Esophagus squamous epithelium (tissue), 5 donors: ENCODE data around the gene LRIT2. TPM values are rescaled to one million over a fixed set of nuclear protein-coding genes. Genes with fewer than 3 reads are reported as not detected.

Source experiments
- DNase-seq: peaks from one replicate; lab custom pipeline; 2025; lab: John Stamatoyannopoulos, UW
- H3K27ac ChIP-seq, 4 donors: fragments of 200-600 bp; sonication (generic); one replicate each; pipeline ENCODE4 v1.5.1; 2016 to 2019; ENCODE audit warnings: mild to moderate bottlenecking in 1 of 4
- H3K27me3 ChIP-seq, 4 donors: fragments of 200-600 bp; sonication (generic); 1 replicate in 3 of 4; 2 replicates in 1 of 4; pipeline versions ENCODE4 v1.5.1 to v1.6.0; 2017 to 2021; ENCODE audit warnings: antibody characterized with exemption in 1 of 4
- H3K36me3 ChIP-seq, 3 donors: fragments of 200-600 bp; sonication (generic); one replicate each; pipeline ENCODE4 v1.5.1; 2016 to 2019
- H3K4me1 ChIP-seq, 3 donors: fragments of 200-600 bp; sonication (generic); one replicate each; pipeline ENCODE4 v1.5.1; 2017 to 2019
- H3K4me3 ChIP-seq, 4 donors: fragments of 200-600 bp; sonication (generic); 1 replicate in 3 of 4; 2 replicates in 1 of 4; pipeline ENCODE4 v1.5.1; 2016 to 2019; ENCODE audit warnings: mild to moderate bottlenecking in 2 of 4, moderate library complexity in 1 of 4
- H3K9me3 ChIP-seq, 3 donors: fragments of 200-600 bp; sonication (generic); one replicate each; pipeline ENCODE4 v1.5.1; 2016 to 2019
- POLR2A ChIP-seq, 4 donors: fragments of 450-650 bp; IDR thresholded peaks; one replicate each; pipeline ENCODE4 v1.6.1; 2017; ENCODE audit warnings: antibody characterized with exemption in 4 of 4, mild to moderate bottlenecking in 4 of 4, moderate library complexity in 3 of 4
- WGBS, 2 donors: methylation state at CpG; one replicate each; pipeline ENCODE4 v1.1.5; 2018; 5-methylcytosine and 5-hydroxymethylcytosine counted together
- intact Hi-C: fragments of 100-400 bp; cut with DNase I; formaldehyde crosslinking; loops from one replicate; pipeline ENCODE4 v1.15.0; 2022
- total RNA-seq, 4 donors: library from RNA; depleted of rRNA; stranded (reverse); fragments of >200 nt; gene quantifications; one replicate each; pipeline ENCODE4 v1.1.0, GENCODE V29; 2016
- TF ChIP-seq, protein P1 (sequence below), 6 experiments: fragments of 450-650 bp in 4 of 6; fragments of 200-600 bp in 2 of 6; sonication (generic) in 2 of 6; IDR thresholded peaks; one replicate each; pipeline ENCODE4 v1.5.1; 2016 to 2019; ENCODE audit warnings: antibody characterized with exemption in 6 of 6, mild to moderate bottlenecking in 4 of 6, moderate library complexity in 4 of 6
- donor health status: DM: yes; HTN: yes; CAD: no.

Gene LRIT2, protein sequence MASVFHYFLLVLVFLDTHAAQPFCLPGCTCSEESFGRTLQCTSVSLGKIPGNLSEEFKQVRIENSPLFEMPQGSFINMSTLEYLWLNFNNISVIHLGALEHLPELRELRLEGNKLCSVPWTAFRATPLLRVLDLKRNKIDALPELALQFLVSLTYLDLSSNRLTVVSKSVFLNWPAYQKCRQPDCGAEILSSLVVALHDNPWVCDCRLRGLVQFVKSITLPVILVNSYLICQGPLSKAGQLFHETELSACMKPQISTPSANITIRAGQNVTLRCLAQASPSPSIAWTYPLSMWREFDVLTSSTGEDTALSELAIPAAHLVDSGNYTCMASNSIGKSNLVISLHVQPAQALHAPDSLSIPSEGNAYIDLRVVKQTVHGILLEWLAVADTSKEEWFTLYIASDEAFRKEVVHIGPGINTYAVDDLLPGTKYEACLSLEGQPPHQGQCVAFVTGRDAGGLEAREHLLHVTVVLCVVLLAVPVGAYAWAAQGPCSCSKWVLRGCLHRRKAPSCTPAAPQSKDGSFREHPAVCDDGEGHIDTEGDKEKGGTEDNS
- total RNA-seq, result not detected

DNA sequence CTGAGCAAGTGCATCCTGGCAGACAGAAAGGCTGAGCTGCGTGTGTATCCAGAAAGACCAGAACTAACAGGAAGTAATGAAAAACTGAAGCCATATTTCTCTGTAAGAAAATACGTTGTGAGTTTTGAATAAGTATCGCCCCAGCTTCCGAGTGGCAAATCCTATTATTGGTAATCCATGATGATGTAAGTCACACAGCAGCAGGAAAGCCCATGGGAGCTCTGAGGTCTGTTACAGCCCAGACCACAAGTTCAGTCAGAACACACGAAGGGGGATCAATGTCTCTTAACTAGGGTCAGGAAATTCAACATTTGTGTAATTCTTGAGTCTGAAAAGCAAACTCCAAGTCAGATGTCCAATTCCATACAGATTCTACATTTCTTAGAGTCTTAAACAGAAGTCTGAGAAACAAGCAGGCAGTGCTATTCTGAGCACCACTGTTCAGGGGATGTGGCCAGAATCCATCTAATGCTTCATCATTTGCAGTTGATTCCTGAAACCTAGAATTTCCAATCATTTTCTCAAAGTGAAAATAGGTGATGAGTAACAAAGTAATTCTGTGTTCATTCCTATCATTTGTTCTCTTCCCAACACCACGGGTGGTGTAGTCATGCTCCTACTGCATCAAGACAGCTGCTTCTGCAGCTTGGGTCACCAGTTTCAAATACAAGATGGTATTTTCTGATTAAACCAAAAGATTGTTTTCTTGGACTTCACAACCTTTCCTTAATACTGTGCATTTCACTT lies at the start of gene LRIT2:
TSS of gene LRIT2 (minus strand) at position 118 of the 747 bp plus-strand sequence. CDS start at position 94, 24 bp downstream.
- 63 to 65% methylated on average over 6 of the region's 6 CpGs for WGBS, 2 donors
- no peaks in the 10 kb centered on the region for H3K36me3 ChIP-seq
- DNase-seq, result no peak
- intact Hi-C loops, result no loop called here
- TF ChIP-seq, protein P1, sequence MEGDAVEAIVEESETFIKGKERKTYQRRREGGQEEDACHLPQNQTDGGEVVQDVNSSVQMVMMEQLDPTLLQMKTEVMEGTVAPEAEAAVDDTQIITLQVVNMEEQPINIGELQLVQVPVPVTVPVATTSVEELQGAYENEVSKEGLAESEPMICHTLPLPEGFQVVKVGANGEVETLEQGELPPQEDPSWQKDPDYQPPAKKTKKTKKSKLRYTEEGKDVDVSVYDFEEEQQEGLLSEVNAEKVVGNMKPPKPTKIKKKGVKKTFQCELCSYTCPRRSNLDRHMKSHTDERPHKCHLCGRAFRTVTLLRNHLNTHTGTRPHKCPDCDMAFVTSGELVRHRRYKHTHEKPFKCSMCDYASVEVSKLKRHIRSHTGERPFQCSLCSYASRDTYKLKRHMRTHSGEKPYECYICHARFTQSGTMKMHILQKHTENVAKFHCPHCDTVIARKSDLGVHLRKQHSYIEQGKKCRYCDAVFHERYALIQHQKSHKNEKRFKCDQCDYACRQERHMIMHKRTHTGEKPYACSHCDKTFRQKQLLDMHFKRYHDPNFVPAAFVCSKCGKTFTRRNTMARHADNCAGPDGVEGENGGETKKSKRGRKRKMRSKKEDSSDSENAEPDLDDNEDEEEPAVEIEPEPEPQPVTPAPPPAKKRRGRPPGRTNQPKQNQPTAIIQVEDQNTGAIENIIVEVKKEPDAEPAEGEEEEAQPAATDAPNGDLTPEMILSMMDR (IDR thresholded peaks at IDR 0.05), result no peak
- TF ChIP-seq POLR2A (IDR thresholded peaks at IDR 0.05), result no peak
- no peaks in the 10 kb centered on the region for H3K9me3 ChIP-seq
- no peaks in the 10 kb centered on the region for H3K4me1 ChIP-seq
- no peak within 1 kb of the TSS for H3K4me3 ChIP-seq
- no peak within 1 kb of the TSS for H3K27ac ChIP-seq
- H3K27me3 ChIP-seq, result peaks cover 0 to 23% (median 0%) of the 10 kb centered on the region in 4 donors

DNA sequence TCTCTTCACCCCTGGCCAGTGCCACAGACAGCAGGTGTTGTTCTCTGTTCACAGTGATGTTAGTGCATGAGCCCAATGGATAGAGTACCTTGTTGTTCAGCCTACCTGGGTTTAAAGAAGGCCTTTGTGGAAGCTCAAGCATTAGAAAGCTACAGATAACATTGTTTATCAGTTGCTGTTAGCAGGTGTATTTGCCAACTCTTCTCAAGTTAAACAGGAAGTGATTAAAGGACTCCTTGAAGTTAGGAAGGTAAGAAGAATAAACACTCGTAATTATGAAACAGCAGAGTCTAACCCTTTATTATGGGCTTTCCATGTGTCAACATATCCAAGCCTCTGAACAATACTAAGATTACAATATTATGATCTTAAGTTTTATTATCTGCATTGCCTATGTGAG lies 45.4 kb upstream of the LRIT2 start:
- H3K4me1 ChIP-seq, result no peaks in the 10 kb centered on the region
- no peak for DNase-seq
- H3K4me3 ChIP-seq, result no peak overlapping the region
- no peaks in the 10 kb centered on the region for H3K36me3 ChIP-seq
- 18 to 27% methylated on average over 1 of the region's 1 CpG for WGBS, 2 donors
- TF ChIP-seq, protein P1 (IDR thresholded peaks at IDR 0.05), result no peak
- TF ChIP-seq POLR2A (IDR thresholded peaks at IDR 0.05), result no peak
- intact Hi-C loops, result no loop called here
- H3K27ac ChIP-seq, result no peak overlapping the region
- H3K27me3 ChIP-seq, result peaks cover 0 to 40% (median 0%) of the 10 kb centered on the region in 4 donors
- H3K9me3 ChIP-seq, result no peaks in the 10 kb centered on the region

DNA sequence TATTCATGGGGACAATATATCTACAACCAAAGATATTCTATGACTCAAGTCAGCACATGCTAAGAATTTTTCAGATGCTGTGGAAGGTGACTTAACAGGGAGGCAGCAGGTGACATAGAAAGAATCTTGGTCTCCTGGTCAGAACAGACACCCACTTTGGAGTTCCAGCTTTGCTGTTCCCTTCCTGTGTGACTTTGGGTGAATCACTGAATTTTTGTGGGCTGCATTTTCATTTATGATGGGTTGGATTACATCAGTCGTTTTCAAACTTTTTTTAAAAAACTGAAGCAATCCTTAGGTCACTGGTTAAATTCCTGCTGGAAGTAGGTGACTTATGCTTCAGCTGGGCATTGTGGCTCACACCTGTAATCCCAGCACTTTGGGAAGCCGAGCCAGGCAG lies 44.4 kb upstream of the LRIT2 start:
- 37 to 45% methylated on average over 1 to 2 of the region's 2 CpGs for WGBS, 2 donors
- TF ChIP-seq, protein P1 (IDR thresholded peaks at IDR 0.05), result no peak
- TF ChIP-seq POLR2A (IDR thresholded peaks at IDR 0.05), result no peak

DNA sequence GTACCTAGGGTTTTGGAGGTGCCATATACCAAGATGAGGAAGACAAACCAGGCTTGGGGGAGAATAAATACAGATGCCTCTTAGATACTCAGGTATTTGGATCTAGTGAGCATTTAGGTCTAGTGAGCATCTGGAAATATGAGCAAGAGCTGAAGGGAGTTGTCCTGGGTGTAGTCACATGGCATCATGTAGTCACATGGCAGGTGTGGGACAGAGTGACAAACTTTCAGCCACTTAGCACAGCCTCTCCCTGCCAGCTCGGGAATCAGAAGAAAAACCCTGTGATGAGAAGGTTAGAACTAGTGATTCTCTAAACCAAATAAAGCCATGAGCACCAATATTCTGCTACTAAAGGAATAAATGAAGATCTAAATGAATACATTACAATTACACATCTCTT lies 43.8 kb upstream of the LRIT2 start:
- DNase-seq, result no peak
- Histone ChIP-seq H3K27ac (no peak overlapping the region), H3K4me3 (no peak overlapping the region), H3K36me3 (no peaks in the 10 kb centered on the region), H3K4me1 (no peaks in the 10 kb centered on the region), H3K9me3 (no peaks in the 10 kb centered on the region), H3K27me3 (peaks cover 0 to 35% (median 0%) of the 10 kb centered on the region in 4 donors)
- TF ChIP-seq, protein P1 (IDR thresholded peaks at IDR 0.05), result no peak
- TF ChIP-seq POLR2A (IDR thresholded peaks at IDR 0.05), result no peak
- intact Hi-C loops, result no loop called here
- 58 to 64% methylated on average over 1 of the region's 1 CpG for WGBS, 2 donors

More for the DNA sequence above, 44.4 kb upstream of the LRIT2 start:
- no peak overlapping the region for H3K4me3 ChIP-seq
- no peak overlapping the region for H3K27ac ChIP-seq
- H3K27me3 ChIP-seq, result peaks cover 0 to 34% (median 0%) of the 10 kb centered on the region in 4 donors
- DNase-seq, result no peak
- no peaks in the 10 kb centered on the region for H3K36me3 ChIP-seq
- no peaks in the 10 kb centered on the region for H3K4me1 ChIP-seq
- no peaks in the 10 kb centered on the region for H3K9me3 ChIP-seq
- intact Hi-C loops, result no loop called here
